ENCODE data around the gene ATP9A. TPM values are rescaled to one million over a fixed set of nuclear protein-coding genes. Genes with fewer than 3 reads are reported as not detected.

The ATP9A gene
- total RNA-seq, 1 experiment from 2014 or later = 16.8 TPM

GRCh38 chr20:51575486-51575885, 192.7 kb downstream of the ATP9A start:
- Histone ChIP-seq H3K36me3 (ENCODE audit: control insufficient read depth in 1 of 2, insufficient read depth in 2 of 2, low read length in 2 of 2) (no peaks in the 10 kb centered on the region), H3K4me2 (ENCODE audit: low read length) (no peak overlapping the region), H3K4me1 (ENCODE audit: control insufficient read depth in 1 of 2, insufficient read depth in 2 of 2, low read length in 2 of 2) (no peaks in the 10 kb centered on the region), H3K27me3 (ENCODE audit: insufficient read depth, low read length) (no peaks in the 10 kb centered on the region), H3K9me2 (ENCODE audit: insufficient read depth) (no peaks in the 10 kb centered on the region), H3K27ac (ENCODE audit: low read depth, low read length) (no peak overlapping the region), H2AFZ (ENCODE audit: low read depth, low read length, poor library complexity, severe bottlenecking) (no peak overlapping the region), H3K9me3 (ENCODE audit: control insufficient read depth in 1 of 2, insufficient read depth in 1 of 2, low read depth in 1 of 2, low read length in 2 of 2) (no peaks in the 10 kb centered on the region; a peak in 1 of 4 replicates), H3K79me2 (ENCODE audit: insufficient read depth, low read length) (no peaks in the 10 kb centered on the region), H3K4me3 (replicated peaks in 1 of 2; ENCODE audit: low read depth in 1 of 2, low read length in 2 of 2) (no peak overlapping the region), H4K20me1 (ENCODE audit: insufficient read depth) (no peaks in the 10 kb centered on the region), H3K9ac (ENCODE audit: low read length) (no peak overlapping the region)
- CTCF ChIA-PET = no interaction called here
- DNase-seq (ENCODE audit: low read depth, low spot score) = no peak
- ATAC-seq = no peak
- no peak for TF ChIP-seq EZH2phosphoT487 (IDR thresholded peaks at IDR 0.05; ENCODE audit: borderline replicate concordance)
- no peak for TF ChIP-seq REST (IDR thresholded peaks at IDR 0.05; ENCODE audit: low read depth)
- TF ChIP-seq EZH2 (IDR thresholded peaks at IDR 0.05) = no peak
- no peak for TF ChIP-seq SP1 (IDR thresholded peaks at IDR 0.05; ENCODE audit: low read depth)
- TF ChIP-seq JUND (IDR thresholded peaks at IDR 0.05) = no peak
- RAD21 ChIA-PET (ENCODE audit: low non-redundant PET in 1 of 2, low total read pairs in 2 of 2, uncharacterized antibody in 2 of 2, unreplicated experiment in 2 of 2) = no interaction called here
- no TSS peak for BruUV-seq (replicated peaks)
- intact Hi-C loops (cut with micrococcal nuclease) = no loop called here
- POLR2A ChIA-PET = no interaction called here

GRCh38 chr20:51574248-51575033, 193.7 kb downstream of the ATP9A start:
- intact Hi-C loops (cut with micrococcal nuclease) = no loop called here
- ATAC-seq (no peak), DNase-seq (ENCODE audit: low read depth, low spot score) (no peak)
- no peak overlapping the region for H3K27ac ChIP-seq (ENCODE audit: low read depth, low read length)
- no TSS peak for BruUV-seq (replicated peaks)
- no peaks in the 10 kb centered on the region for H3K36me3 ChIP-seq (ENCODE audit: control insufficient read depth in 1 of 2, insufficient read depth in 2 of 2, low read length in 2 of 2)
- peaks cover 0 to 6% of the 10 kb centered on the region in 2 experiments; a peak in 2 of 4 replicates for H3K4me1 ChIP-seq (ENCODE audit: control insufficient read depth in 1 of 2, insufficient read depth in 2 of 2, low read length in 2 of 2)
- no peak overlapping the region for H3K4me3 ChIP-seq (replicated peaks in 1 of 2; ENCODE audit: low read depth in 1 of 2, low read length in 2 of 2)
- H3K9me3 ChIP-seq (ENCODE audit: control insufficient read depth in 1 of 2, insufficient read depth in 1 of 2, low read depth in 1 of 2, low read length in 2 of 2) = no peaks in the 10 kb centered on the region; a peak in 1 of 4 replicates
- H4K20me1 ChIP-seq (ENCODE audit: insufficient read depth) = no peaks in the 10 kb centered on the region
- no peak overlapping the region for H3K9ac ChIP-seq (ENCODE audit: low read length)
- H3K4me2 ChIP-seq (ENCODE audit: low read length) = no peak overlapping the region
- H3K27me3 ChIP-seq (ENCODE audit: insufficient read depth, low read length) = no peaks in the 10 kb centered on the region
- ChIA-PET RAD21 (ENCODE audit: low non-redundant PET in 1 of 2, low total read pairs in 2 of 2, uncharacterized antibody in 2 of 2, unreplicated experiment in 2 of 2) (no interaction called here), POLR2A (no interaction called here), CTCF (no interaction called here)
- H2AFZ ChIP-seq (ENCODE audit: low read depth, low read length, poor library complexity, severe bottlenecking) = no peak overlapping the region
- no peaks in the 10 kb centered on the region for H3K79me2 ChIP-seq (ENCODE audit: insufficient read depth, low read length)
- no peaks in the 10 kb centered on the region for H3K9me2 ChIP-seq (ENCODE audit: insufficient read depth)
- TF ChIP-seq MAX (IDR thresholded peaks at IDR 0.05) (no peak), CBX3 (IDR thresholded peaks at IDR 0.05; ENCODE audit: low read depth) (no peak), JUND (IDR thresholded peaks at IDR 0.05) (no peak), POLR2A (IDR thresholded peaks at IDR 0.05; ENCODE audit: borderline replicate concordance, extremely low read depth, insufficient read depth, insufficient read length) (no peak), REST (IDR thresholded peaks at IDR 0.05; ENCODE audit: low read depth) (no peak), CEBPB (IDR thresholded peaks at IDR 0.05; ENCODE audit: low read depth) (no peak)

Measured in HCT116 (cell line).